HepG2 (cell line): ENCODE results near the gene VCP. TPM values are rescaled to one million over a fixed set of nuclear protein-coding genes. Genes with fewer than 3 reads are reported as not detected.

Source experiments
- MXD4 ChIP-seq: IDR thresholded peaks from 2 replicates; pipeline ENCODE4 v1.6.1; 2016; ENCODE audit warnings: mild to moderate bottlenecking, missing biosample characterization, missing genetic modification reagents
- PRPF4 ChIP-seq: fragments of 200-400 bp; formaldehyde crosslinking; IDR thresholded peaks from 2 replicates; pipeline ENCODE4 v1.6.1; 2016; ENCODE audit warnings: low read length, low read depth; ENCODE audit not compliant: poor library complexity, severe bottlenecking
- RBFOX2 ChIP-seq: fragments of 200-400 bp; formaldehyde crosslinking; IDR thresholded peaks from 2 replicates; pipeline ENCODE4 v1.6.1; 2017; ENCODE audit warnings: low read depth, mild to moderate bottlenecking, low read length
- SOX13 ChIP-seq, 3 experiments: fragments of 450-650 bp in 1 of 3; sonication (generic) in 1 of 3; formaldehyde crosslinking in 1 of 3; IDR thresholded peaks in 2 of 3; conservative IDR thresholded peaks in 1 of 3; 2 replicates each; pipeline versions ENCODE4 v1.5.0 to v1.6.1; 2016 to 2020; ENCODE audit warnings: antibody characterized with exemption in 1 of 3, mild to moderate bottlenecking in 1 of 3, missing compliant biosample characterization in 1 of 3, missing genetic modification reagents in 1 of 3, moderate library complexity in 1 of 3
- ZBTB8A ChIP-seq: sonication (generic); formaldehyde crosslinking; IDR thresholded peaks from 2 replicates; pipeline ENCODE4 v1.4.0; 2020; ENCODE audit warnings: mild to moderate bottlenecking, low read depth, missing genetic modification reagents, borderline replicate concordance
- ZNF446 ChIP-seq: sonication (generic); formaldehyde crosslinking; IDR thresholded peaks from 2 replicates; pipeline ENCODE4 v1.5.0; 2020; ENCODE audit warnings: mild to moderate bottlenecking, missing genetic modification reagents
- ZNF451 ChIP-seq: sonication (generic); formaldehyde crosslinking; IDR thresholded peaks from 2 replicates; pipeline ENCODE4 v1.5.0; 2020; ENCODE audit warnings: mild to moderate bottlenecking, missing genetic modification reagents
- ZNF879 ChIP-seq: sonication (generic); formaldehyde crosslinking; IDR thresholded peaks from 2 replicates; pipeline ENCODE4 v1.8.1; 2023; ENCODE audit warnings: missing genetic modification reagents
- ZSCAN30 ChIP-seq: sonication (generic); formaldehyde crosslinking; IDR thresholded peaks from 2 replicates; pipeline ENCODE4 v1.5.0; 2020; ENCODE audit warnings: mild to moderate bottlenecking, missing genetic modification reagents
- polyA plus RNA-seq, 8 experiments: library from polyadenylated mRNA; depleted of rRNA in 3 of 8; stranded (reverse) in 7 of 8; unstranded in 1 of 8; fragments of >200 nt; fragmentation: Illumina TruSeq in 4 of 8; extraction: Trizol in 4 of 8; gene quantifications; 2 replicates each; pipeline versions ENCODE4 v1.2.1 to v1.2.3, GENCODE V29; 2011 to 2016; ENCODE audit warnings: low read depth in 4 of 8, missing spikeins in 1 of 8, mixed read lengths in 1 of 8; ENCODE audit not compliant: insufficient read depth in 1 of 8
- total RNA-seq, 5 experiments: library from RNA; depleted of rRNA; stranded (reverse); fragments of >200 nt; fragmentation: Illumina TruSeq; extraction: Trizol; gene quantifications; 2 replicates each; pipeline ENCODE4 v1.2.3, GENCODE V29; 2016; ENCODE audit warnings: low read depth in 1 of 5
- TF ChIP-seq, protein P1 (sequence below): sonication (generic); formaldehyde crosslinking; IDR thresholded peaks from 2 replicates; pipeline ENCODE4 v1.4.0; 2020; ENCODE audit warnings: missing genetic modification reagents
- TF ChIP-seq, protein P2 (sequence below): sonication (generic); formaldehyde crosslinking; IDR thresholded peaks from 2 replicates; pipeline ENCODE4 v1.4.0; 2020; ENCODE audit warnings: missing genetic modification reagents
- TF ChIP-seq, protein P3 (sequence below): sonication (generic); IDR thresholded peaks from 2 replicates; pipeline ENCODE4 v1.6.1; 2016; ENCODE audit warnings: low read depth, borderline replicate concordance
- TF ChIP-seq, protein P4 (sequence below): sonication (generic); formaldehyde crosslinking; IDR thresholded peaks from 2 replicates; pipeline ENCODE4 v1.9.0; 2021; ENCODE audit warnings: missing genetic modification reagents, mild to moderate bottlenecking, borderline replicate concordance
- TF ChIP-seq, protein P5 (sequence below): sonication (generic); formaldehyde crosslinking; IDR thresholded peaks from 2 replicates; pipeline ENCODE4; 2020; ENCODE audit warnings: missing genetic modification reagents, mild to moderate bottlenecking, borderline replicate concordance
- TF ChIP-seq, protein P6 (sequence below): sonication (generic); formaldehyde crosslinking; IDR thresholded peaks from 2 replicates; pipeline ENCODE4 v1.5.0; 2020; ENCODE audit warnings: mild to moderate bottlenecking, missing genetic modification reagents

Gene VCP
- total and polyA plus RNA-seq, 2 of the 13 experiments (the other 11 are each of a cell fraction or from before 2014, with no cell fraction given): 143 to 391 TPM

DNA sequence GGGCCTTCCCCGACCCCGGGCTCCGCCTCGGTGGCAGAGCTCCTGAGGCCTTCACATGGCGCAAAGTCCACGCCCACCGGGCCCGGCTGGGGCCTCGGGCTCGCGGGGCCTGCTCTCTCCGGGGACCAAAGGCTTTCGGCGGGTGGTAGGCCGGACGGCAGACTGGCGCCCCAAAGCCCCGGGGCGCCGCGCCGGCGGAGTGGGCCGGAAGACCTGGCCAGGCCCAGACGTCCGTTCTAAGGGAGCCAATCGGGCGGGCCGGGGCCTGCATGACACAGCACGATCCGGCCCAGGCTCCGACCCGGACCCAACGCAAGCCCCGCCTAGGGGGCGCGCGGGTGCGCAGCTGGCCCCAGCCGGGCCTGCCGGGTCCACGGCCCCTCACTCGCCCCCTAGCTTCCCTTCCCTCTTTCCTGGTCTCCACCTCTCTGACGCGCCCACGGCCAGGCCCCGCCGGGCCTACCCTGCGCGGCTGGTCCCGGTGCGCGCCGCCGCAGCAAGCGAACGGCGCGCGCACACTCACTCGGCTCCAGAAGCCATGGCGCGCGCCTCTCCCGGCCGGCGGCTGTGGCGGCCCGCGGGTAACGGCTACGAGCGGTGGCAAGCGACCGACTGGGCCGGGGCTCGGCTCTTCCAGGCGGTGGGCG lies 488 bp downstream of the VCP start (continued):
- TF ChIP-seq SOX13 (IDR thresholded peaks at IDR 0.05) (no peak), SOX13 (CRISPR knock-in tag; conservative IDR thresholded peaks at IDR 0.05 in 1 of 2, IDR thresholded peaks at IDR 0.05 in 1 of 2) (peak in 1 of 2 experiments; percentile 92; a peak in 3 of 4 replicates), ZBTB8A (CRISPR knock-in tag) (peak; percentile 90; the same call in 1 of the 2 replicates), PRPF4 (no peak), ZSCAN30 (0 out of 2 replicates have a peak, but pooled peaks have one; percentile 78), MXD4 (peak; percentile 39; the same call in 1 of the 2 replicates), ZNF879 (CRISPR knock-in tag) (peak; percentile 1; the same call in 1 of the 2 replicates), RBFOX2 (peak; percentile 97; the same call in 1 of the 2 replicates), ZNF446 (no peak), ZNF451 (CRISPR knock-in tag) (0 out of 2 replicates have a peak, but pooled peaks have one; percentile 3)
- TF ChIP-seq, protein P1, sequence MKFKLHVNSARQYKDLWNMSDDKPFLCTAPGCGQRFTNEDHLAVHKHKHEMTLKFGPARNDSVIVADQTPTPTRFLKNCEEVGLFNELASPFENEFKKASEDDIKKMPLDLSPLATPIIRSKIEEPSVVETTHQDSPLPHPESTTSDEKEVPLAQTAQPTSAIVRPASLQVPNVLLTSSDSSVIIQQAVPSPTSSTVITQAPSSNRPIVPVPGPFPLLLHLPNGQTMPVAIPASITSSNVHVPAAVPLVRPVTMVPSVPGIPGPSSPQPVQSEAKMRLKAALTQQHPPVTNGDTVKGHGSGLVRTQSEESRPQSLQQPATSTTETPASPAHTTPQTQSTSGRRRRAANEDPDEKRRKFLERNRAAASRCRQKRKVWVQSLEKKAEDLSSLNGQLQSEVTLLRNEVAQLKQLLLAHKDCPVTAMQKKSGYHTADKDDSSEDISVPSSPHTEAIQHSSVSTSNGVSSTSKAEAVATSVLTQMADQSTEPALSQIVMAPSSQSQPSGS (CRISPR knock-in tag): peak; percentile 26; the same call in 1 of the 2 replicates
- TF ChIP-seq, protein P2, sequence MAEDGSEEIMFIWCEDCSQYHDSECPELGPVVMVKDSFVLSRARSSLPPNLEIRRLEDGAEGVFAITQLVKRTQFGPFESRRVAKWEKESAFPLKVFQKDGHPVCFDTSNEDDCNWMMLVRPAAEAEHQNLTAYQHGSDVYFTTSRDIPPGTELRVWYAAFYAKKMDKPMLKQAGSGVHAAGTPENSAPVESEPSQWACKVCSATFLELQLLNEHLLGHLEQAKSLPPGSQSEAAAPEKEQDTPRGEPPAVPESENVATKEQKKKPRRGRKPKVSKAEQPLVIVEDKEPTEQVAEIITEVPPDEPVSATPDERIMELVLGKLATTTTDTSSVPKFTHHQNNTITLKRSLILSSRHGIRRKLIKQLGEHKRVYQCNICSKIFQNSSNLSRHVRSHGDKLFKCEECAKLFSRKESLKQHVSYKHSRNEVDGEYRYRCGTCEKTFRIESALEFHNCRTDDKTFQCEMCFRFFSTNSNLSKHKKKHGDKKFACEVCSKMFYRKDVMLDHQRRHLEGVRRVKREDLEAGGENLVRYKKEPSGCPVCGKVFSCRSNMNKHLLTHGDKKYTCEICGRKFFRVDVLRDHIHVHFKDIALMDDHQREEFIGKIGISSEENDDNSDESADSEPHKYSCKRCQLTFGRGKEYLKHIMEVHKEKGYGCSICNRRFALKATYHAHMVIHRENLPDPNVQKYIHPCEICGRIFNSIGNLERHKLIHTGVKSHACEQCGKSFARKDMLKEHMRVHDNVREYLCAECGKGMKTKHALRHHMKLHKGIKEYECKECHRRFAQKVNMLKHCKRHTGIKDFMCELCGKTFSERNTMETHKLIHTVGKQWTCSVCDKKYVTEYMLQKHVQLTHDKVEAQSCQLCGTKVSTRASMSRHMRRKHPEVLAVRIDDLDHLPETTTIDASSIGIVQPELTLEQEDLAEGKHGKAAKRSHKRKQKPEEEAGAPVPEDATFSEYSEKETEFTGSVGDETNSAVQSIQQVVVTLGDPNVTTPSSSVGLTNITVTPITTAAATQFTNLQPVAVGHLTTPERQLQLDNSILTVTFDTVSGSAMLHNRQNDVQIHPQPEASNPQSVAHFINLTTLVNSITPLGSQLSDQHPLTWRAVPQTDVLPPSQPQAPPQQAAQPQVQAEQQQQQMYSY (CRISPR knock-in tag): peak; percentile 97
- TF ChIP-seq, protein P3, sequence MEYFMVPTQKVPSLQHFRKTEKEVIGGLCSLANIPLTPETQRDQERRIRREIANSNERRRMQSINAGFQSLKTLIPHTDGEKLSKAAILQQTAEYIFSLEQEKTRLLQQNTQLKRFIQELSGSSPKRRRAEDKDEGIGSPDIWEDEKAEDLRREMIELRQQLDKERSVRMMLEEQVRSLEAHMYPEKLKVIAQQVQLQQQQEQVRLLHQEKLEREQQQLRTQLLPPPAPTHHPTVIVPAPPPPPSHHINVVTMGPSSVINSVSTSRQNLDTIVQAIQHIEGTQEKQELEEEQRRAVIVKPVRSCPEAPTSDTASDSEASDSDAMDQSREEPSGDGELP: peak; percentile 65; the same call in 1 of the 2 replicates
- TF ChIP-seq, protein P4, sequence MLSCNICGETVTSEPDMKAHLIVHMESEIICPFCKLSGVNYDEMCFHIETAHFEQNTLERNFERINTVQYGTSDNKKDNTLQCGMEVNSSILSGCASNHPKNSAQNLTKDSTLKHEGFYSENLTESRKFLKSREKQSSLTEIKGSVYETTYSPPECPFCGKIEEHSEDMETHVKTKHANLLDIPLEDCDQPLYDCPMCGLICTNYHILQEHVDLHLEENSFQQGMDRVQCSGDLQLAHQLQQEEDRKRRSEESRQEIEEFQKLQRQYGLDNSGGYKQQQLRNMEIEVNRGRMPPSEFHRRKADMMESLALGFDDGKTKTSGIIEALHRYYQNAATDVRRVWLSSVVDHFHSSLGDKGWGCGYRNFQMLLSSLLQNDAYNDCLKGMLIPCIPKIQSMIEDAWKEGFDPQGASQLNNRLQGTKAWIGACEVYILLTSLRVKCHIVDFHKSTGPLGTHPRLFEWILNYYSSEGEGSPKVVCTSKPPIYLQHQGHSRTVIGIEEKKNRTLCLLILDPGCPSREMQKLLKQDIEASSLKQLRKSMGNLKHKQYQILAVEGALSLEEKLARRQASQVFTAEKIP (CRISPR knock-in tag): no peak
- TF ChIP-seq, protein P5, sequence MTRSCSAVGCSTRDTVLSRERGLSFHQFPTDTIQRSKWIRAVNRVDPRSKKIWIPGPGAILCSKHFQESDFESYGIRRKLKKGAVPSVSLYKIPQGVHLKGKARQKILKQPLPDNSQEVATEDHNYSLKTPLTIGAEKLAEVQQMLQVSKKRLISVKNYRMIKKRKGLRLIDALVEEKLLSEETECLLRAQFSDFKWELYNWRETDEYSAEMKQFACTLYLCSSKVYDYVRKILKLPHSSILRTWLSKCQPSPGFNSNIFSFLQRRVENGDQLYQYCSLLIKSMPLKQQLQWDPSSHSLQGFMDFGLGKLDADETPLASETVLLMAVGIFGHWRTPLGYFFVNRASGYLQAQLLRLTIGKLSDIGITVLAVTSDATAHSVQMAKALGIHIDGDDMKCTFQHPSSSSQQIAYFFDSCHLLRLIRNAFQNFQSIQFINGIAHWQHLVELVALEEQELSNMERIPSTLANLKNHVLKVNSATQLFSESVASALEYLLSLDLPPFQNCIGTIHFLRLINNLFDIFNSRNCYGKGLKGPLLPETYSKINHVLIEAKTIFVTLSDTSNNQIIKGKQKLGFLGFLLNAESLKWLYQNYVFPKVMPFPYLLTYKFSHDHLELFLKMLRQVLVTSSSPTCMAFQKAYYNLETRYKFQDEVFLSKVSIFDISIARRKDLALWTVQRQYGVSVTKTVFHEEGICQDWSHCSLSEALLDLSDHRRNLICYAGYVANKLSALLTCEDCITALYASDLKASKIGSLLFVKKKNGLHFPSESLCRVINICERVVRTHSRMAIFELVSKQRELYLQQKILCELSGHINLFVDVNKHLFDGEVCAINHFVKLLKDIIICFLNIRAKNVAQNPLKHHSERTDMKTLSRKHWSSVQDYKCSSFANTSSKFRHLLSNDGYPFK (CRISPR knock-in tag): peak; percentile 33; the same call in 1 of the 2 replicates
- TF ChIP-seq, protein P6, sequence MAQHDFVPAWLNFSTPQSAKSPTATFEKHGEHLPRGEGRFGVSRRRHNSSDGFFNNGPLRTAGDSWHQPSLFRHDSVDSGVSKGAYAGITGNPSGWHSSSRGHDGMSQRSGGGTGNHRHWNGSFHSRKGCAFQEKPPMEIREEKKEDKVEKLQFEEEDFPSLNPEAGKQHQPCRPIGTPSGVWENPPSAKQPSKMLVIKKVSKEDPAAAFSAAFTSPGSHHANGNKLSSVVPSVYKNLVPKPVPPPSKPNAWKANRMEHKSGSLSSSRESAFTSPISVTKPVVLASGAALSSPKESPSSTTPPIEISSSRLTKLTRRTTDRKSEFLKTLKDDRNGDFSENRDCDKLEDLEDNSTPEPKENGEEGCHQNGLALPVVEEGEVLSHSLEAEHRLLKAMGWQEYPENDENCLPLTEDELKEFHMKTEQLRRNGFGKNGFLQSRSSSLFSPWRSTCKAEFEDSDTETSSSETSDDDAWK (CRISPR knock-in tag): no peak
